Loucy (cell line): ENCODE results near the gene MCUR1.

Experiments
- H2AFZ ChIP-seq: fragments of 200-600 bp; sonication (generic); 2 replicates; pipeline ENCODE4 v1.6.0; 2016; ENCODE audit warnings: antibody characterized with exemption, mild to moderate bottlenecking, low read length, moderate library complexity
- H3F3A ChIP-seq: fragments of 200-600 bp; 2 replicates; pipeline ENCODE4 v1.6.0; 2016; ENCODE audit warnings: antibody characterized with exemption, low read depth, mild to moderate bottlenecking
- H3K27me3 ChIP-seq: fragments of 200-600 bp; sonication (generic); 2 replicates; pipeline ENCODE4 v1.6.1; 2014; ENCODE audit warnings: low read length, mild to moderate bottlenecking; ENCODE audit not compliant: insufficient read depth, poor library complexity, severe bottlenecking
- H3K36me3 ChIP-seq: fragments of 200-600 bp; sonication (generic); 2 replicates; pipeline ENCODE4 v1.6.1; 2016; ENCODE audit warnings: low read length; ENCODE audit not compliant: insufficient read depth
- H3K4me1 ChIP-seq: fragments of 200-600 bp; sonication (generic); 2 replicates; pipeline ENCODE4 v1.5.1; 2014; ENCODE audit warnings: low read length, mild to moderate bottlenecking; ENCODE audit not compliant: insufficient read depth, poor library complexity, severe bottlenecking
- H3K4me2 ChIP-seq: fragments of 200-600 bp; sonication (generic); 2 replicates; pipeline ENCODE4 v1.6.0; 2014; ENCODE audit warnings: antibody characterized with exemption, low read length, low read depth, mild to moderate bottlenecking; ENCODE audit not compliant: poor library complexity, severe bottlenecking
- H3K4me3 ChIP-seq: fragments of 200-600 bp; sonication (generic); 2 replicates; pipeline ENCODE4 v1.5.1; 2014; ENCODE audit warnings: low read length, mild to moderate bottlenecking, mixed read lengths; ENCODE audit not compliant: poor library complexity, severe bottlenecking
- H3K79me2 ChIP-seq: fragments of 200-600 bp; sonication (generic); 2 replicates; pipeline ENCODE4 v1.6.1; 2014; ENCODE audit warnings: low read length; ENCODE audit not compliant: insufficient read depth
- H3K9ac ChIP-seq: fragments of 200-600 bp; sonication (generic); 2 replicates; pipeline ENCODE4 v1.6.0; 2014; ENCODE audit warnings: mild to moderate bottlenecking, low read depth, low read length, moderate library complexity; ENCODE audit not compliant: poor library complexity, severe bottlenecking
- H3K9me2 ChIP-seq: fragments of 200-600 bp; sonication (generic); replicated peaks from 2 replicates; pipeline ENCODE4 v1.6.1; 2016; ENCODE audit warnings: low read depth, low read length, mixed read lengths
- H3K9me3 ChIP-seq: fragments of 200-600 bp; sonication (generic); 2 replicates; pipeline ENCODE4 v1.6.1; 2014; ENCODE audit warnings: mild to moderate bottlenecking, antibody characterized with exemption, low read length, low read depth; ENCODE audit not compliant: insufficient read depth
- H4K20me1 ChIP-seq: fragments of 200-600 bp; sonication (generic); 2 replicates; pipeline ENCODE4 v1.6.0; 2014; ENCODE audit warnings: antibody characterized with exemption, low read length, mild to moderate bottlenecking; ENCODE audit not compliant: insufficient read depth, poor library complexity, severe bottlenecking
- CTCF ChIP-seq: fragments of 200-600 bp; sonication (generic); conservative IDR thresholded peaks from 2 replicates; pipeline ENCODE4 v1.5.1; 2014; ENCODE audit warnings: mild to moderate bottlenecking, antibody characterized with exemption, low read length
- EZH2phosphoT487 ChIP-seq: fragments of 200-600 bp; IDR thresholded peaks from 2 replicates; pipeline ENCODE4 v1.6.1; 2018; ENCODE audit warnings: antibody characterized with exemption, mild to moderate bottlenecking, moderate library complexity, borderline replicate concordance

The MCUR1 gene

GRCh38 chr6:13808801-13809200 lies 5.6 kb downstream of the MCUR1 start:
- Histone ChIP-seq H3K9ac (no peak overlapping the region), H3K9me3 (no peaks in the 10 kb centered on the region), H3K4me2 (no peak overlapping the region), H3K27me3 (no peaks in the 10 kb centered on the region), H3K4me1 (peaks cover 35% of the 10 kb centered on the region), H3F3A (0 out of 2 replicates have a peak, but pooled peaks cover 4% of the 10 kb centered on the region), H4K20me1 (peaks cover 14% of the 10 kb centered on the region), H2AFZ (no peak overlapping the region), H3K9me2 (no peaks in the 10 kb centered on the region), H3K79me2 (peaks cover 41% of the 10 kb centered on the region), H3K4me3 (no peak overlapping the region), H3K36me3 (peaks cover 21% of the 10 kb centered on the region; the same call in 1 of the 2 replicates)
- TF ChIP-seq EZH2phosphoT487, result no peak
- TF ChIP-seq CTCF, result no peak

GRCh38 chr6:13807696-13808095 lies 6.7 kb downstream of the MCUR1 start:
- Histone ChIP-seq H3K4me3 (no peak overlapping the region), H3F3A (0 out of 2 replicates have a peak, but pooled peaks cover 4% of the 10 kb centered on the region), H3K9ac (no peak overlapping the region), H3K9me3 (no peaks in the 10 kb centered on the region), H3K79me2 (peaks cover 31% of the 10 kb centered on the region), H3K27me3 (no peaks in the 10 kb centered on the region), H4K20me1 (peaks cover 9% of the 10 kb centered on the region), H3K4me2 (no peak overlapping the region), H3K36me3 (peaks cover 21% of the 10 kb centered on the region; the same call in 1 of the 2 replicates), H3K9me2 (no peaks in the 10 kb centered on the region), H2AFZ (no peak overlapping the region), H3K4me1 (peaks cover 30% of the 10 kb centered on the region)
- TF ChIP-seq EZH2phosphoT487, result no peak
- TF ChIP-seq CTCF, result no peak

- H4K20me1 ChIP-seq, result no peaks in the 10 kb centered on the region
- no peaks in the 10 kb centered on the region for H3K27me3 ChIP-seq
- no peak overlapping the region for H3K9ac ChIP-seq
- no peaks in the 10 kb centered on the region for H3F3A ChIP-seq
- TF ChIP-seq CTCF, result no peak
- TF ChIP-seq EZH2phosphoT487, result no peak
- H3K4me2 ChIP-seq, result no peak overlapping the region
- H3K9me3 ChIP-seq, result no peaks in the 10 kb centered on the region
- no peak overlapping the region for H2AFZ ChIP-seq
- no peaks in the 10 kb centered on the region for H3K9me2 ChIP-seq
- H3K4me1 ChIP-seq, result peaks cover 9% of the 10 kb centered on the region
- H3K36me3 ChIP-seq, result peaks cover 55% of the 10 kb centered on the region; the same call in 1 of the 2 replicates
- peaks cover 5% of the 10 kb centered on the region; the same call in 1 of the 2 replicates for H3K79me2 ChIP-seq
- H3K4me3 ChIP-seq, result no peak overlapping the region
These were observed 10.8 kb downstream of the MCUR1 start for GRCh38 chr6:13803581-13803980.
